Measurements from ENCODE around the gene MAP3K7.

- TF ChIP-seq, protein P1, sequence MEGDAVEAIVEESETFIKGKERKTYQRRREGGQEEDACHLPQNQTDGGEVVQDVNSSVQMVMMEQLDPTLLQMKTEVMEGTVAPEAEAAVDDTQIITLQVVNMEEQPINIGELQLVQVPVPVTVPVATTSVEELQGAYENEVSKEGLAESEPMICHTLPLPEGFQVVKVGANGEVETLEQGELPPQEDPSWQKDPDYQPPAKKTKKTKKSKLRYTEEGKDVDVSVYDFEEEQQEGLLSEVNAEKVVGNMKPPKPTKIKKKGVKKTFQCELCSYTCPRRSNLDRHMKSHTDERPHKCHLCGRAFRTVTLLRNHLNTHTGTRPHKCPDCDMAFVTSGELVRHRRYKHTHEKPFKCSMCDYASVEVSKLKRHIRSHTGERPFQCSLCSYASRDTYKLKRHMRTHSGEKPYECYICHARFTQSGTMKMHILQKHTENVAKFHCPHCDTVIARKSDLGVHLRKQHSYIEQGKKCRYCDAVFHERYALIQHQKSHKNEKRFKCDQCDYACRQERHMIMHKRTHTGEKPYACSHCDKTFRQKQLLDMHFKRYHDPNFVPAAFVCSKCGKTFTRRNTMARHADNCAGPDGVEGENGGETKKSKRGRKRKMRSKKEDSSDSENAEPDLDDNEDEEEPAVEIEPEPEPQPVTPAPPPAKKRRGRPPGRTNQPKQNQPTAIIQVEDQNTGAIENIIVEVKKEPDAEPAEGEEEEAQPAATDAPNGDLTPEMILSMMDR (conservative IDR thresholded peaks at IDR 0.05; ENCODE audit: low read depth, low read length) = no peak
- TF ChIP-seq RCOR1 (IDR thresholded peaks at IDR 0.05; ENCODE audit: insufficient replicate concordance, low read length) (no peak), NFE2L2 (IDR thresholded peaks at IDR 0.05; ENCODE audit: low read depth, low read length) (no peak), POLR2A (IDR thresholded peaks at IDR 0.05; ENCODE audit: low read depth, low read length) (no peak), CEBPB (IDR thresholded peaks at IDR 0.05; ENCODE audit: low read depth, low read length) (no peak), SMC3 (IDR thresholded peaks at IDR 0.05; ENCODE audit: low read depth, low read length) (no peak), MAZ (IDR thresholded peaks at IDR 0.05; ENCODE audit: borderline replicate concordance, low read depth, low read length) (no peak), MAFK (IDR thresholded peaks at IDR 0.05; ENCODE audit: low read depth, low read length) (no peak), BHLHE40 (IDR thresholded peaks at IDR 0.05; ENCODE audit: low read depth, low read length) (no peak)
- TF ChIP-seq, protein P2, sequence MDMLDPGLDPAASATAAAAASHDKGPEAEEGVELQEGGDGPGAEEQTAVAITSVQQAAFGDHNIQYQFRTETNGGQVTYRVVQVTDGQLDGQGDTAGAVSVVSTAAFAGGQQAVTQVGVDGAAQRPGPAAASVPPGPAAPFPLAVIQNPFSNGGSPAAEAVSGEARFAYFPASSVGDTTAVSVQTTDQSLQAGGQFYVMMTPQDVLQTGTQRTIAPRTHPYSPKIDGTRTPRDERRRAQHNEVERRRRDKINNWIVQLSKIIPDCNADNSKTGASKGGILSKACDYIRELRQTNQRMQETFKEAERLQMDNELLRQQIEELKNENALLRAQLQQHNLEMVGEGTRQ (IDR thresholded peaks at IDR 0.05; ENCODE audit: low read depth, low read length) = no peak
Measured at GRCh38 chr6:90500458-90500857, 86.4 kb downstream of the MAP3K7 start.
